Hepatocyte (in vitro differentiated cells): ENCODE measurements around the gene COL24A1.

Experiments used
- EZH2 ChIP-seq: fragments of 200-600 bp; sonication (generic); IDR thresholded peaks from 2 replicates; pipeline ENCODE4 v1.6.1; 2016; ENCODE audit warnings: antibody characterized with exemption, mild to moderate bottlenecking, borderline replicate concordance
- TF ChIP-seq, protein P1 (sequence below): fragments of 200-600 bp; sonication (generic); IDR thresholded peaks from 2 replicates; pipeline ENCODE4 v1.5.1; 2016; ENCODE audit warnings: antibody characterized with exemption, mild to moderate bottlenecking; ENCODE audit not compliant: poor library complexity

- TF ChIP-seq, protein P1, sequence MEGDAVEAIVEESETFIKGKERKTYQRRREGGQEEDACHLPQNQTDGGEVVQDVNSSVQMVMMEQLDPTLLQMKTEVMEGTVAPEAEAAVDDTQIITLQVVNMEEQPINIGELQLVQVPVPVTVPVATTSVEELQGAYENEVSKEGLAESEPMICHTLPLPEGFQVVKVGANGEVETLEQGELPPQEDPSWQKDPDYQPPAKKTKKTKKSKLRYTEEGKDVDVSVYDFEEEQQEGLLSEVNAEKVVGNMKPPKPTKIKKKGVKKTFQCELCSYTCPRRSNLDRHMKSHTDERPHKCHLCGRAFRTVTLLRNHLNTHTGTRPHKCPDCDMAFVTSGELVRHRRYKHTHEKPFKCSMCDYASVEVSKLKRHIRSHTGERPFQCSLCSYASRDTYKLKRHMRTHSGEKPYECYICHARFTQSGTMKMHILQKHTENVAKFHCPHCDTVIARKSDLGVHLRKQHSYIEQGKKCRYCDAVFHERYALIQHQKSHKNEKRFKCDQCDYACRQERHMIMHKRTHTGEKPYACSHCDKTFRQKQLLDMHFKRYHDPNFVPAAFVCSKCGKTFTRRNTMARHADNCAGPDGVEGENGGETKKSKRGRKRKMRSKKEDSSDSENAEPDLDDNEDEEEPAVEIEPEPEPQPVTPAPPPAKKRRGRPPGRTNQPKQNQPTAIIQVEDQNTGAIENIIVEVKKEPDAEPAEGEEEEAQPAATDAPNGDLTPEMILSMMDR, result no peak
- TF ChIP-seq EZH2, result no peak
These were observed 220.1 kb downstream of the COL24A1 start for GRCh38 chr1:85936470-85936869.
